Activated CD8-positive, alpha-beta memory T cell treated with anti-CD3 and anti-CD28 coated beads, Interleukin-2, amount 50 U/mL, for 48 hours (primary cell): ENCODE results near the gene DIS3L2.

ENCODE experiments used
- DNase-seq: peaks from one replicate; pipeline ENCODE4 v3.0.0-alpha.2; 2020

The DIS3L2 gene

DNA sequence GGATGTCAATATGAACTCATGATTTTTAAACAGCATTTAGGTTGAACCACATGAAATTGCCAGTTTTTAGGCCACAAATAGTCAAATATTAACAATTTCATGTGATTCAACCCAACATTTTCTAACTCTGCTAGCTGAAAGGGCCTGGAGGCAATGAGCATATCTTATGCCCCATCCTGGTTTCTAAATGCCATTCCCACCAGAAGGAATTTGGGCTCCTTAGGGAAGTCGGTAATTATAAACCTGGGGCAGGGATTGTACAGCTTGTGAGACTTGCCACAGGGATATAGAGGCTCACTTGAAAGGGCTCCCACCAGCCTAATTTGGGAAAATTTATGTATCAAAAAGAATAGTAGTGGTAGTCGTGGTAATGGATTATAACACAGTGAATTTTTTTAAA lies 238.7 kb downstream of the DIS3L2 start:
- DNase-seq = no peak

DNA sequence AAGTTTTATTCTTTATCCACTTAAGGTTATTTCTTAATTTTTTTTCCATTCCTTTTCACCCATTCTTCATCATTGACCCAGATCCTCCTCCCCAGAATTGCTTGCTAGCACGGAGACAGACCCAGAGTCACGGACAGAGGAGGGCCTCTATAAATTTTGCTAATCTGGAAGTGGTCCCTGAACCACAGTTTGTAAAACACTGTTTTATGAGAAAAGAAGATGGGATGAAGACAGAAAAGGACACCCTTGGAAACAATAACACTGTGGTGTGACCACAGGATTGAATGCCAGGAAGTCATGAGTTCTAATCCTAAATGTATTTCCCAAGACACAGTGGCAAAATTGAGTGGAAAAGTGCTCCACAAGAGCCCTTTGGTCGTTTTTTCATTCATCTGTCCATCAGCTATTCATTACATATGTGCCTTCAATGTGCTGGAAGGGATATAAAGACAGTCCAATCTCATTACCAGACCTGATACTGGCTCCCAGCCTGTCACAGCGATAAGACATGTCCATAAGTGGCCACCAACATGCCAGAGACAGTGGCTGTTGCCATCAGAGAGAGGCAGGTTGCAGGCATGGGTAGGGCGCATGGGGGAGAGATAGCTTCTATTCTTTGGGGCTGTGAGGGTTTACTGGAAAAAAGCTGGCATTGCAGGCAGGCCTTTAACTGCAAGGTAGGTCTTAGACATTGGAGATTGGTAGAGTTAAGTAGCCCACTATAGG lies 241.8 kb downstream of the DIS3L2 start:
- no peak for DNase-seq

DNA sequence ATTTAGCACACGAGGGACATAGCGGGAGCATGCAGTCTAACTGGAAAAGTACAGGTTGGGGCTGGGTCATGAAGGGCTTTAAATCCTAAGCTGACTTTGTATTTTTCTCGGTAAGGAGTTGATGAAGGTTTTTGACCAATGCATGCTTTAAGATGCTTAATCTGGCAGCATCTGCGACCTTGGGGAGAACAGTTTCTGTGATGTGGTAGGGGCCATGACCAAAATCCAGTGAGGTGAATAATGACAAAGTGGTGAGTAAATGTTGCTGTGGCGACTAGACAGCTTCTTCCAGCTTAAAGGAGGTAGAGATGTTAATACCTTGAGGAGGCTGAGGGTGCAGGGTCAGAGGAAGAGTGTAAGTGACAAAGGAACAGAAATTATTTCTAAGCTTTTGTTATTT lies 242.4 kb downstream of the DIS3L2 start:
- no peak for DNase-seq

DNA sequence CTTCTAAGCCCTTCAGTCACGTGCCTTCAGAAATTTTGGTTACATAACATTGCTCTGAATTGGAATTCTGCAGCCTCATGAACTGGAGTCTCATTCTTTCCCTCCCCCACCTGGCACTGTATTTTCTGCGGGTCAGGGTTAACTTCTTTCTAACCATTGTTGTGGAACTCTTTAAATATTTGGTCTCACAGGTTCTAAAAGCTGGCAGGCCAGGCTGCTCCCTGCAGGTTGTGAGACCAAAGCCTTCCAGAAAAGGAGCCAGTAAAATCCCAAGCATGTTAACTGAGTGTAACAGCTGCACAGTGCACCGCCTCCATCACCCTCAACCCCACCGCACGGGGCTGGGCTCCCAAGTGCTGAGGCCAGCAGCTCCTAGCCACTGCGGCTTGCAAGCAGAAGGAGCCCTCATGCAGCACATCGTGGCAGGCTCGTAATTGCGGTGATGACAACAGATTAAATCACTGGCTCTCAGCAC lies 243.0 kb downstream of the DIS3L2 start:
- DNase-seq = no peak

DNA sequence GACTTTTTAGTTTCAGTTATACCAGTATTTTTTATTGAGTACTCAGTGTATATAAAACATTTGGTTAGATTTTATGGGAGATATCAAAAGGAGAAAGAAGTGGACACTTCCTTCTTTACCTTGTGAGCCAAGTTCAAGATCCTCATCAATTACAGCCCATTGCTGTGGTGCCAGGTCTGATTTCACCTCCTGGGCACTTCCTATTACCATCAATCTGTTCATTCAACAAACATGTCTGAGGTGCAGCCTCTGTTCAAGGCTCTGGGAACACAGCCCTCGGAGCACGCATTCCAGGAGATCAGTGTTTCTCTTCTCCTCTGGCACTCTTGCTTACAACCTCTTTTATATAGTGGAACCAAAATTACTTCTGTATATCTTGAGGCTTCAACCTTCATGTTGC lies 245.7 kb downstream of the DIS3L2 start:
- no peak for DNase-seq

DNA sequence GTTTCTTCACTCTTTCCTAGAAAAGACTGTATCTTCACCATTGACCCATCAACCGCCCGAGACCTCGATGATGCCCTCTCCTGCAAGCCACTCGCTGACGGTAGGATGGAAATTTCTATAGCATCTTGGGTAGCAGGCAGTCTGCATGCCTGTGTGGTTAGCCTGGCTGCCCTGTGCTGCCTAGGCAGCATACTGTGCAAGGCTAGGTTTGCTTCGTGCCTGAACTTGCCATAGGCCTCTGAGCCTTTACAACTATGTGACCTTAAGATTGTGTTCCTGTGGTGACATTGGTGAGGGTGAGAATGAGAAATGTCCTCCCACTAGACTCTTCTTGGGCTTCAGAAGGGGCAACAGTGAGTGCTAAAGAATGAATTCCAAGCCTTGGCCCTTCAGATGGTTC lies 248.8 kb downstream of the DIS3L2 start:
- DNase-seq = no peak

DNA sequence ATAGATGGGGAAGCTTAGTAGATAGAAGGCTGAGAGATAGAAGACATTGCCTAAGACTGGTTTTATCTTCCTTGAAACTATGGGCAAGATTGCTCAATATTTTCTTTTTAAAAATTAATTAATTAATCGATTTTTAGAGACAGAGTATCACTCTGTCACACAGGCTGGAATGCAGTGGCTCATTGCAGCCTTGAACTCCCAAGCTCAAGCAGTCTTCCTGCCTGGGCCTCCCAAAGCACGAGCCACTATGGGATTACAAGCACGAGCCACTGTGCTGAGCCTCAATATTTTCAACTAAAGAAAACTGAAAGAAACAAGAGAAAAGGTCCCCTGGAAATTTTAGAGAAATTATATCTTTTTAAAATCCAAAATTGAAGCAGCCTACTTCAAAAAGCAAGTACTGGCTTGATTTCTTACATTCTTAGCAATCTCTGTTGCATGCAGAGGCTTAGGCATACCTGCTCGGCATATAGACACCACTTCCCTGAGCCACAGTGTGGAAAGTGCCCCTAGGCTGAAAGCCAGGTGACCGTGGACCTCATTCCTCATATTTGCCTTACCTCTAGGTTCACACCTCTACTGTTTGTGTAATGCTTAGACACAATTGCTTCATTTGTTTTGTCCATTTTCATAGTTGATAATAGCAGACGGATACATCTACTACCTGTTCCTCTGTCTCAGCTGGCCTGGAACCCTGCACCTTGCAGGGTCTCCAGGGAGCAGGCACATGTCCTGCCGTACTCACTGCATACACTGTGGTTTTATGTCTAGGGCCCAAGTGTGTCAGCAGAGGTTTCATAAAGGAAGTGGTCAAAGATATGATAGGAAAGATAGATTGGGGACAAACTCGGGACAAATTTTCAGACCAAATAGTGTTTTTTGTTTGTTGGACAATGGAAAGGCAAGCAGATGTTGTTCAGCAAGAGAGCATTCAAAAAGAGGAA lies 250.5 kb downstream of the DIS3L2 start:
- DNase-seq = no peak

DNA sequence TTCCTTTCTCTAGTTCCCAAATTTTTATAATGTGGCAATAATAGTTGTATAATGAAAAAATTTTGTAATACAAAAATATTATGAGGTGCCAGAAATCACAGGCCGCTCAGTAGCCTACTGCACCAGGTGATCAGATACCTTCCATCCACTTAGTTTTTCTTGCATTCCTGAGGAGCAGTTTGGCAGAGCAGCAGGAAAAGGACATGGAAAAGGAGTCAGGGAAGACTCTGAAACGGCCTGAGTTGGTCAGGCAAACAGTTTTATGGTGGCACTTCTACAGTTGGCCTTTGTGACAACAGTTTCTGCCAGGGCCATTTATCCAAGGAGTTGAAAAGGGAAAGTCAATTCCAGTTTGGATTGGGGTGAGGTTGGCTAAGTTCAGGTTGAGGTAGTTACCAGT lies 251.7 kb downstream of the DIS3L2 start:
- DNase-seq = no peak

DNA sequence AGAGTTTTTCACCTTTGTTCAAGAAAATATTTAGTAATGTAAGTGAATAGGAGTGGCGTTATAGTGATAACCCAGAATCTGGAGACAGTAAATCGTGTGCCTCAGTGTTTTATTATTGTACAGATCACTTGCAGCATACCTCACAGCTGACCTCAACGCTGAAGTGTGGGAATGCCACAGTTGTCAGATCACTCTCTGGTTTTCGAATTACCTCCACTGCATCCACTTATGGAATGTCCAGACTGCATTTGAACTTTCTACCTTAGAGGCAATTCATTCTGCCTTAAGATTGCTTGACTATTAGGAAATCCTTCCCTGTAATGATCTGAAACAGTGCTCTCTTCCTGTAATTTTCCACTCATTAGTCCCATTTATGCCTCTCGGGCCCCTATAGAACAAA lies 252.5 kb downstream of the DIS3L2 start:
- DNase-seq = no peak

DNA sequence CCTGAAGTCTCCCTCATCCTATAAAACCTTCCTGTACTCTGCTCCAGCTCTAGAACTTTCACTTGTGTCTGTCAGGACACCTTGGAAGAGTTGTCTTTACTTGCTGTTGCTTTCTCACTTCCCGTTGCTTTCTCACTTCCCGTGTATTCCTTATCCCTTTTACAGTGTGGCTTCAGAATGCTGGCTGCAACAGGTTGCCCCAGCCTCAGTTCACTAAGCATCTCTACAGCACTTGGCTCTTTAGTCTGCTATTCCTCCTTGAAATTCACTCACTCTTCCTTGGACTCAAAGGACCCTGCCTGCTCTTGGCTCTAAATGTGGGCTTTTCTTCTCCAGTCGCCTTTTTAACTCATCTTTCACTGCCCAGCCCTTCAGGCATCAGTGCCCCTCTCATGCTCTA lies 254.5 kb downstream of the DIS3L2 start:
- no peak for DNase-seq

DNA sequence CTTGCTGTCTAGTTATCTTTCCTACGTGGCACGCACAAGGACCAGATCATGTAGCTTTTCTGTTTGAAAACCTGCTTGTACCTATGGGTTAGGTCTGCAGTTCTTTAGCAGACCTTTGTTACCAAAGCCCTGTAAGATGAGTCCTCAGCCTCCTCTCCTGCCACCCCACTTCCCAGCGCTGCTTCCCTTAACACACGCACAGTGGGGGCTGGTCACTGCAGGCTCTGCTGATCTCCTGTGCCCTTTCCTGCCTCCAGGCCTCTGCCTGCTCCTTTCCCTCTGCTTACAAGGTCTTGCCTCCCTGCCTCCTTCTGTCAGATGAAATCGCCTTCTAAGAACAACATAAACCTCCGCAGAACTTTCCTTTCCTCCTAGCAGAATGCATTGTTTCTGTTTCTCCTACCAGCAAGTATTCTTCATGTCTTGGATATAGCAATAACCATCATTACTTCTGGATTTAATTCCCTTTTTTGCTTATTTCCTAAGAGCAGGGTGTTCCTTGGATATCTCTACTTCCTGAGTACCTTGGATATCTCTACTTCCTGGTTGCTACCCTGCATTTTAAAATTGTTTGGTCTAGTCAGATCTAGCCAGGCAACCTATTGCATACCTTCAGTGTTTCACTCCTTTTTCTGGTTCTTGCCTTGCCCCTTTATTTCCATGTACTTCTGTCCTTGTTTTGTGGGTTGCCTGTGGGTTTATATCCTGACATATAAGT lies 257.4 kb downstream of the DIS3L2 start:
- DNase-seq = no peak

DNA sequence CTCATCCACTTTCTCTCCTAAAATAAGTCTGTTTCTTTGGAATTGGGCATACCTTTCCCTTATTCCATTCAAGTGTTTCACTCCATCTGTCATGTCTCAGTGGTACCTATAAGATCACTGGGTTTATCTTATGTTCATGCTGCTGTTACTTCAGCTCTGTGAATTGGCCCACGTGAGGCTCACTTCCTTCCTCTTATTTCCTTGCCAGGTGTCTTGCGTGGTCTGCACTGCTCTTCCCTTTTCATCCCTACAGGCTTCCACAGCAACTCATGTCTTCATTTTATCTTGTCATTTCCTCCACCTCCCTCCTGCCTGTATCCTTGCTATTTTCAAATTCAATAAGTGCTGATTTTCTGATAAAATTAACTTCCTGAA lies 258.0 kb downstream of the DIS3L2 start:
- DNase-seq = no peak

DNA sequence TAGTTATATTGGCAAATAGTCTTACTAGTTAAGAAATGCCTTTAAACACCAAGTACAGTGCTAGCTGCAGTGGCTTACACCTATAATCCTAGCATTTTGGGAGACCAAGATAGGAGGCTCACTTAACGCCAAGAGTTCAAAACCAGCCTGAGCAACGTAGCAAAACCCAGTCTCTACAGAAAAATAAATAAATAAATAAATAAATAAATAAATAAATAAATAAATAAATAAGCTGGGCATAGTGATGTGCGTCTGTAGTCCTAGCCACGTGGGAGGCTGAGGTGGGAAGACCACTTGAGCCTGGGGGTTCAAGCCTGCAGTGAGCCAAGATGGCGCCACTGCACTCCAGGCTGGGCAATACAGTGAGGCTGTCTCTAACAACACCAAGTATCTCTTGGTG lies 258.4 kb downstream of the DIS3L2 start:
- no peak for DNase-seq

DNA sequence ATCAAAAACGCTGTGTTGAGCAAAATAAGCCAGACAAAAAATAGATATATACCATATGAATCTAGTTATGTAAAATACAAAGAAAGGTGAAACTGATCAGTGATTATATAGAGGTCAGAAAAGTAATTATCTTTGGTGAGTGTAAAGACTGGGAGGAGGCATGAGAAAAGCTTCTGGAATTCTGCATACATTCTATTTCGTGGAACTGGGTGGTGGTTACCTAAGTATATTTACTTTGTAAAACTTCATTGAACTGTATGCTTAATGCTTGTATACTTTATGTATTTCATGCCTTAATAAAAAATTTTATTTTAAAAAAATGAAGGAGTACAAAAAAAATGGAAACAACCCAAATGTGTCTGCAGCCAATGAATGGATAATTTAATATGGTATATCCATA lies 263.9 kb downstream of the DIS3L2 start:
- DNase-seq = no peak

DNA sequence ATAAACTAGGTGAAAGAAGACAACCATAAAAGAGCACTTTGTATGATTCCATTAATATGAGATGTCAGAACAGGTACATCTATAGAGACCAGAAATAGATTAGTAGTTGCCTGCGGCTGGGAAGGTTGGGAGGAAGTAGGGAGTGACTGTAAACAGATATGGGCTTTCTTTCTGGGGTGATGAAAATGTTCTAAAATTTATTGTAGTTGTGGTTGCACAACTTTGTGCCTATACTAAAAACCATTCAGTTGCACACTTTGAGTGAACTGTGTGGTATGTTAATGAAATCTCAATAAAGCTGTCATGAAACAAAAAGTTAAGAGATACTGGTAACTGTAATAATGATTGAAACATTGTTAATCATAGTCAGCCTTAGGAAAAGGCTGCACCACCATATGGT lies 264.4 kb downstream of the DIS3L2 start:
- no peak for DNase-seq

DNA sequence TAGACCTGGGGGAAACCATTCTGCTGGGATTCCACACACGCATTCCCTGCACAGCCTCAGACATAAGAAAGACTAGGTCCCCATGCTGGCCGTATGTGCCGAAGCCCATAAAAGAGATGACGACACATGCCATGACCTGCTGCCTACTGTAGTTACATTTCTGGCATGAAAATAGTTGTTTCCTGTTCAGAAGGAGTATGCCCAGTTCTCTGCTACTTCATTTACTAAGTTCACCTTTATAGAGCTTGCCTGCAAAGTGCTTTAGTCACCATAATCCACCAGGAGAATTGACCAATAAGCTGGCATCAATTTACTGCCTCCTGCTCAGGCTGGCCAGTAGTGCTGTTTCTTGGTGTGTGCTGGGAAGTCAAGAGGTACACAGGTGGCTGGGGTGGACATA lies 266.8 kb downstream of the DIS3L2 start:
- no peak for DNase-seq

DNA sequence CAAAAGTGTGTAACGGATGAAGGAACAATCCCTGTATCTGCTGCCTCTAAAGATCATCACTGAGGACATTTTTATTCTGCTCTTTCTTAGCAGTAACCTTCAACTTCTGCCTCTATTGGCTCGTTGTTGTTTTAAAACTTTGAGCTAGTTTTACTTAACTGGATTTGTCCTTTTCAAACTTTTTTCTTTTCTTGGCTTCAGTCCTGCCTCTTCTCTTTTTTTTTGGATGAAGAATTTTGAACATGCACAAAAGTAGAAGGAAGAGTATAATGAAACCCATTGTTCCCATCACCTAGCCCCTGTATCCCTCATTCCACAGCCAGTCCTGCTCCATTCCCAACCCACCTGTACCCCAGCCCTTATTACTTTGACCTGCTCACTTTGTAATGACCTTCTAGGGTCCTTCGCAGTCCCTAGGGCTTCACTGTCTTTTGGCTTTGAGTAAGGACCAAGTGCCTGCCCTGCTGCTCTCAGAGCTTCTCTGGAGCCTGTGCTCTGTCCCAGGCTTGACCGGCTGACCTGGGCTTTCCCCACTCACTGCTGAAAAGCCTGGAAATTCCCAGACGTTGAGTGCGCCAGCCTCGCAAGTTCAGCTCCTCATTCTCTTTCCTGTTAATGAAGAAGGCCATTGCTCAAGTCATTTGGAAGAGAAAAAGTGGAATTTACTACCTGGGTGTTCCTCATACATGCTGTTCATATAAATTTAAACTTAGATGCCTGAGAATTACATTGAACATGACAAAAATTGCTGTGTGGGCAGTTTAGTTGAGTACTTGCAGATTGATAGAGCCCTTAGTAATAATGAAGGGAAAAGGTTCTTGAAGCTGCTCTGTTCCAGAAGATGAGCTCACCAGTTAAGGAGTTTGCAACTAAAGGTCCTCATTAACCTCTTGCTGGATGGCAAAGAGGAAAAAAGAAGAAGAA lies 267.7 kb downstream of the DIS3L2 start:
- no peak for DNase-seq

DNA sequence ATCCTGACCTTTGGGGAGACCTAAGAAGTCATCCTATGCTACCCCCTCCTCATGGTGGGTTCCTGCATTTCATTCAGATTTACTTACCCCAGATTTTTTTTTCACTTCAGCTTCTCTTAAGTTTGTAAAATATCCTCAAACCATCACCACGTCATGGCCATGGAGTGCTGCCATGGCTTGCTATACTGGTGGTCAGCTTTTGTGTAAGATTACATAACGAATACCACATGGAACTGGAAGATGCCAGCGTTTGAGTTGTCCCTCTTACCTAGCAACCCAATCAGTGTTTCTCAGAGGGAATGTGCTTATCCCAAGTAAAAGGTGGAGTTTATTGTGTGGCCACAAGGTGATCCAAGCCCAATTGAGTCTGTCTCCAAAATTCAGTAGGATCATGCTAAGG lies 268.4 kb downstream of the DIS3L2 start:
- DNase-seq = no peak

DNA sequence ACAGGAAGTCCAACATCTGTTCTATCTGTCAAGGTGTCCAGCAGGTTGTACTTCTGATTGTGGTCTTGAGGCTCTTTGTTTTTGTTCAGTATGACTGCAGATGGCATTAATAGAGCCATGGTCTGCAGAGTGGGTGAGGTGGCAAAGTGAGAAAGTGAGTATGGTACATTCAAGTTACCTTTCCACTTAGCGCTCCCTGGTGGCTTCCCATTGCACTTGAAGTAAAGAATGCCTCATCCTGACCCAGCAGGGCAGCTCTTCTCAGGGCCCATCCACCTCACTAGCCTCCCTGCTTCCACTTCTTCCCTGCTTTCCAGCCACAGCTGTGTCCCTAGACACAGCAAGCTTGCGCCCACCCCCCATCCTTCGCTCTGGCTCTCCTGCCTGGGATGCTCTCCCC lies 269.0 kb downstream of the DIS3L2 start:
- DNase-seq = no peak

DNA sequence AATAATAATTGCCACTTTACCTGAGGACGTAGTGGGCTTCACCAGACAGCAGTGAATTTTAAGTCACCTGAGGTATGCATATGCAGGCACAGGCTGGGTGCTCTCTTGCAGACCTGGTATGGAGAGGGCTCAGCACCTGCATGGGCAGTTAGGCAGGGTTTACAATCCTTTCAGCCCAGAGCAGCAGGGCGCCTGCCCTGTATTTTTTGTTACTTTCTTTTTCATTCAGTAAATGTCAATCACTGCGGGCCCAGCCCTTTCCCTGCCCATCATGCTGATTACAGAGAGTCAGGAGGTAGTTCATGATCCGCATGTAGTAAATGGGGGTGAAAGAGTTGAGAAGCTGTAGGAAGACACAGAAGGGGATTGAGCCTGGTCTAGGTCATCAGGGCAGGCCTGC lies 270.0 kb downstream of the DIS3L2 start:
- DNase-seq = peak; percentile 18

DNA sequence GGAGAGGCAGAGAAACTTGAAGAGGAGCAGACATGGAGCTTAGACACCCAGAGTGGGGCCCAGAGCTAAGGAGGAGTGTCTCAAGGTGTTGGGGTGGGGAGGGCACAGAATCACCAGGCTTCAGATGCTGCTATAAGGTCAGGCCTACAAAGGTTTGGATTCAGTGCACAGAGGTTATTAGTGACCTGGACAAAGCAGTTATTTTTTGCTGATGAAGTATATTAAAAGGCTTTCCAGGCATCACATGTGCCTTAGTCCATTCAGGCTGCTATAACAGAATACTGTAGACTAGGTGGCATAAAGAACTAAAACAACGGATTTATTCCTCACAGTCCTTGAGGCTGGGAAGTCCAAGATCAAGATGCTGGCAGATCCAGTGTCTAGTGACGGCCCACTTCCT lies 271.4 kb downstream of the DIS3L2 start:
- peak; percentile 26 for DNase-seq

DNA sequence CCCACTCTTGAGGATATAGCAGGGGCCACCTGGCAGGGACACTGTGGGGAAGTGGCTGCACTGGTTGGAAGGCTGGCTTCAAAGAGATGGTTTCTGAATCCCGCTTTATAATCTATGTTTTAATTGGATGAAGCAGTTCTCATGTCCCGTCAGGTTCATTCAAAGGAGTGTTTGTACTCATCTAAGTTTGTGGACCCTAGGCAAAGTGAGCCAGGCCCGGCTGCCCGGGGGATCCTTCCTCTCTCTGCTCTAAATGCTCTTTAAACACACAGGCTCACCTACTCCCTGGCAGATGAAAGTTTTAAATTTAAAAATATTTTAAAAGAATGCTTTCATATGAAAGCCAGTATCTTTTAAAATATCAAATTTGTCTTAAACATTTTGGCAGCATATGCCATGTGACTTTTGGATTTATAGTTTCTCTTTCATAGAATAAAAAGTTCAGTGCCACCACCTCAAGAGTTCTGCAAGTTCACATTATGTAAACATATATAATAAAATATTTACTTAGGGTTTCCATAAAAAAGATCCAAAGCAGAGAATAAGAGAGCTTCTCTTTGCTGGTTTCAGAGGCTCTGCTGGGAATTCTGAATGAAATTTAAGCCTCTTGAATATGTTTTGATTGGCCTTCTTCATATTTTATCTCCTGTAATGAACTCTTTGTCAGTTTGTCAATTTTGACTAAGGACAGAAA lies 273.6 kb downstream of the DIS3L2 start:
- DNase-seq = peak; percentile 26
